ENCODE data around the gene MOB3B. TPM values are rescaled to one million over a fixed set of nuclear protein-coding genes. Genes with fewer than 3 reads are reported as not detected.

MOB3B gene
- total RNA-seq, 1 experiment from 2014 or later, result 0.03 TPM

GRCh38 chr9:27349698-27350080 lies 179.9 kb downstream of the MOB3B start:
- intact Hi-C loops (cut with micrococcal nuclease; ENCODE audit: unreplicated experiment) (no loop called here), in situ Hi-C loops (cut with HindIII; ENCODE audit: low pct_unique_long_range_greater_than_20kb, low sequenced_read_pairs) (no loop called here)
- TF ChIP-seq POLR2AphosphoS5 (IDR thresholded peaks at IDR 0.05; ENCODE audit: low read depth, low read length) (no peak), REST (IDR thresholded peaks at IDR 0.05; ENCODE audit: insufficient read depth in 1 of 2, low read depth in 2 of 2, low read length in 1 of 2) (no peak), SIN3A (IDR thresholded peaks at IDR 0.05; ENCODE audit: borderline replicate concordance, insufficient read depth, low read depth, low read length) (no peak), TCF7L2 (IDR thresholded peaks at IDR 0.05; ENCODE audit: low read depth, low read length) (no peak), CTCF (IDR thresholded peaks at IDR 0.05) (no peak)
- Histone ChIP-seq H3K27ac (ENCODE audit: low read length) (no peak overlapping the region), H3K36me3 (ENCODE audit: control insufficient read depth, insufficient read depth, low read length) (no peaks in the 10 kb centered on the region), H3K9me3 (ENCODE audit: control insufficient read depth, insufficient read depth, low read depth, low read length) (no peaks in the 10 kb centered on the region), H3K27me3 (ENCODE audit: control insufficient read depth, insufficient read depth, low read length) (no peaks in the 10 kb centered on the region), H3K4me3 (ENCODE audit: low read depth in 2 of 2, low read length in 2 of 2) (no peak overlapping the region), H3K4me1 (ENCODE audit: control insufficient read depth, insufficient read depth, low read length) (no peaks in the 10 kb centered on the region)
- DNase-seq (ENCODE audit: low read depth, low spot score) (no peak), ATAC-seq (no peak)
- POLR2A ChIA-PET, result no interaction called here
- no TSS peak for BruUV-seq (replicated peaks)
- CTCF ChIA-PET, result no interaction called here

- H3K4me1 ChIP-seq (ENCODE audit: control insufficient read depth, insufficient read depth, low read length), result no peaks in the 10 kb centered on the region
- no peak overlapping the region for H3K4me3 ChIP-seq (ENCODE audit: low read depth in 2 of 2, low read length in 2 of 2)
- no TSS peak for BruUV-seq (replicated peaks)
- no peaks in the 10 kb centered on the region for H3K9me3 ChIP-seq (ENCODE audit: control insufficient read depth, insufficient read depth, low read depth, low read length)
- no peaks in the 10 kb centered on the region for H3K36me3 ChIP-seq (ENCODE audit: control insufficient read depth, insufficient read depth, low read length)
- no peak for ATAC-seq
- intact Hi-C loops (cut with micrococcal nuclease; ENCODE audit: unreplicated experiment) (no loop called here), in situ Hi-C loops (cut with HindIII; ENCODE audit: low pct_unique_long_range_greater_than_20kb, low sequenced_read_pairs) (no loop called here)
- CTCF ChIA-PET, result no interaction called here
- no peaks in the 10 kb centered on the region for H3K27me3 ChIP-seq (ENCODE audit: control insufficient read depth, insufficient read depth, low read length)
- no peak for DNase-seq (ENCODE audit: low read depth, low spot score)
- TF ChIP-seq POLR2AphosphoS5 (IDR thresholded peaks at IDR 0.05; ENCODE audit: low read depth, low read length) (no peak), CTCF (IDR thresholded peaks at IDR 0.05) (no peak), SIN3A (IDR thresholded peaks at IDR 0.05; ENCODE audit: borderline replicate concordance, insufficient read depth, low read depth, low read length) (no peak), REST (IDR thresholded peaks at IDR 0.05; ENCODE audit: insufficient read depth in 1 of 2, low read depth in 2 of 2, low read length in 1 of 2) (no peak), TCF7L2 (IDR thresholded peaks at IDR 0.05; ENCODE audit: low read depth, low read length) (no peak)
- POLR2A ChIA-PET, result no interaction called here
- no peak overlapping the region for H3K27ac ChIP-seq (ENCODE audit: low read length)
Observed at GRCh38 chr9:27348785-27349697, 180.6 kb downstream of the MOB3B start.

Data from Panc1 (cell line).